Measurements from ENCODE around the gene DPCD. TPM values are rescaled to one million over a fixed set of nuclear protein-coding genes. Genes with fewer than 3 reads are reported as not detected.

The DPCD gene
- total RNA-seq, 1 experiment from 2014 or later = 20.3 TPM

DNA sequence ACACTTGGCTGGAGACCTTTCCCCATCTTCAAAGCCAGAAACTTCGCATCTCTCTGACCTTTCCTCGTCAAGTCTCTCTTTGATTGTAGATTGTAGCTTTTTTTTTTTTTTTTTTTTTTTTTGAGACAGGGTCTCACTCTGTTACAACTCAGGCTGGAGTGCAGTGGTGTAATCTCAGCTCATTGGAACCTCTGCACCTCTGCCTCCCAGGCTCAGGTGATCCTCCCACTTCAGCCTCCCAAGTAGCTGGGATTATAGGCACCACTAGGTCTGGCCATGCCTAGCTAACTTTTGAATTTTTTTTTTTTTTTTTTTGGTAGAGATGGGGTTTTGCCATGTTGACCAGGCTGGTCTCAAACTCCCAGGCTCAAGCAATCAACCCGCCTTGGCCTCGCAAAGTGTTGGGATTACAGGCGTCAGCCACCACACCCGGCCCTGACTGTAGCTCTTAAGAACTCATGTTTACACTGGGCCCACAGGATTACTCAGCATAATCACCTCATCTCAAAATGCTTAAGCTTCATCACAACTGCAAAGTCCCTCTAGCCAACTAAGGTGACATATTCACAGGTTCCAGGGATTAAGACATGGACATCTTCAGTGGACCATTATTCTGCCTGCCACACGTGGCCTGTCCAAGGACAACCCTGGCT lies 11.8 kb upstream of the DPCD start:
- peak in 1 of 2 experiments; percentile 36 for DNase-seq
- H3K9me3 ChIP-seq (ENCODE audit: insufficient read depth, low read depth) = no peaks in the 10 kb centered on the region
- H3K9me2 ChIP-seq (ENCODE audit: insufficient read depth) = no peaks in the 10 kb centered on the region
- H3K4me1 ChIP-seq (replicated peaks; ENCODE audit: insufficient read depth) = no peaks in the 10 kb centered on the region
- H3F3A ChIP-seq (ENCODE audit: insufficient read depth, low read depth) = no peaks in the 10 kb centered on the region
- H3K27ac ChIP-seq = no peak overlapping the region
- no TSS peak for BruUV-seq (replicated peaks)
- intact Hi-C loops (cut with micrococcal nuclease; ENCODE audit: unreplicated experiment) = loop anchor here (10.0 kb wide), 1 partner anchor 532 kb away; no protein-coding TSS in a partner anchor
- no peak overlapping the region for H2AFZ ChIP-seq
- H3K4me3 ChIP-seq = no peak overlapping the region
- POLR2A ChIA-PET (ENCODE audit: unreplicated experiment) = interaction anchor here (0.5 kb wide), 1 partner anchor 242 kb away, joined by 3 read pairs; no protein-coding TSS in a partner anchor
- no peaks in the 10 kb centered on the region for H4K20me1 ChIP-seq (ENCODE audit: insufficient read depth)
- H3K36me3 ChIP-seq (ENCODE audit: low read depth) = no peaks in the 10 kb centered on the region
- CTCF ChIA-PET = interaction anchor here (0.6 to 0.7 kb wide), 3 partner anchors 205 to 1054 kb away, joined by 3 to 10 read pairs (median 7); no protein-coding TSS in a partner anchor
- H3K4me2 ChIP-seq = no peak overlapping the region
- no peaks in the 10 kb centered on the region for H3K79me2 ChIP-seq (ENCODE audit: low read depth)
- no peak for TF ChIP-seq EZH2 (IDR thresholded peaks at IDR 0.05; ENCODE audit: low read depth)
- TF ChIP-seq, protein P1, sequence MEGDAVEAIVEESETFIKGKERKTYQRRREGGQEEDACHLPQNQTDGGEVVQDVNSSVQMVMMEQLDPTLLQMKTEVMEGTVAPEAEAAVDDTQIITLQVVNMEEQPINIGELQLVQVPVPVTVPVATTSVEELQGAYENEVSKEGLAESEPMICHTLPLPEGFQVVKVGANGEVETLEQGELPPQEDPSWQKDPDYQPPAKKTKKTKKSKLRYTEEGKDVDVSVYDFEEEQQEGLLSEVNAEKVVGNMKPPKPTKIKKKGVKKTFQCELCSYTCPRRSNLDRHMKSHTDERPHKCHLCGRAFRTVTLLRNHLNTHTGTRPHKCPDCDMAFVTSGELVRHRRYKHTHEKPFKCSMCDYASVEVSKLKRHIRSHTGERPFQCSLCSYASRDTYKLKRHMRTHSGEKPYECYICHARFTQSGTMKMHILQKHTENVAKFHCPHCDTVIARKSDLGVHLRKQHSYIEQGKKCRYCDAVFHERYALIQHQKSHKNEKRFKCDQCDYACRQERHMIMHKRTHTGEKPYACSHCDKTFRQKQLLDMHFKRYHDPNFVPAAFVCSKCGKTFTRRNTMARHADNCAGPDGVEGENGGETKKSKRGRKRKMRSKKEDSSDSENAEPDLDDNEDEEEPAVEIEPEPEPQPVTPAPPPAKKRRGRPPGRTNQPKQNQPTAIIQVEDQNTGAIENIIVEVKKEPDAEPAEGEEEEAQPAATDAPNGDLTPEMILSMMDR (conservative IDR thresholded peaks at IDR 0.05) = no peak
- no peaks in the 10 kb centered on the region for H3K27me3 ChIP-seq (ENCODE audit: insufficient read depth, low read depth)

DNA sequence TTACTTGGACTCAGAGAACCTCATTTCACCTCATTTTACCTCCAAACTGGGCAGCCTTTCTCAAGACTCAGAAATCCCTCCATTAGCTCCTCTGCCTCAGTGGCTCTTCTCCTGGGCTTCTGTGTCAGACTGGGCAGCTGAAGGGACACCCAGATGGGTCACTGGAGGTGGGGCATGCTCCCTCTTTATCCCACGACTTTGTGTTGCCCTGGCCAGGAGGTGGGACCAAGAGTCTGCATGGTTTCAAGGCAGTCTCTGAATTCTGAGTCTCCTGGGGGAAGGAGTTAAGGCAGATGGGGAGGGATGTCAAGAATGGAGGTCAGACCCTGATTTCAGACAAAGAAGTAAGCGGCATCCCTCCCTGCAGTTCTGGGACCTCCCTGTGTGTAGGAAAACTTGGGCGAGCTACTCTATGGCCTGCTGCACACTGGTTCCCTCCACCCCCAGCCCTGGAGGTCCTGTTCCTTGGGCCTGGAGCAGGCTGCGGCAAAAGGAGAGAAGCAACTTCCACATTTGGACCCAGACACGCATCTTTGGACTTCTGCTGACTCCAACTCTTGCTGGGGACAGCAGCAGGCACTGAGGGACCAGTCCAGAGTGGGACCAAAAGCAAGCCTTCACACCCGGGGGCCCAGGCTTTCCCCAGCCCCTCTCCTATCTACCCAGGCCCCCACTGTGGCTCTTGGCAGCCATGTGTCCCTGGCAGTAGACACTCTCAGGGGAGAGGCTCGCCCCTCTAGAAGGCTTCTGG lies 10.8 kb upstream of the DPCD start:
- DNase-seq = no peak
- H3F3A ChIP-seq (ENCODE audit: insufficient read depth, low read depth) = no peaks in the 10 kb centered on the region
- no peaks in the 10 kb centered on the region for H3K36me3 ChIP-seq (ENCODE audit: low read depth)
- BruUV-seq (replicated peaks) = no TSS peak
- no peaks in the 10 kb centered on the region for H3K9me3 ChIP-seq (ENCODE audit: insufficient read depth, low read depth)
- no peaks in the 10 kb centered on the region for H3K9me2 ChIP-seq (ENCODE audit: insufficient read depth)
- H3K27ac ChIP-seq = no peak overlapping the region
- no peaks in the 10 kb centered on the region for H4K20me1 ChIP-seq (ENCODE audit: insufficient read depth)
- H3K27me3 ChIP-seq (ENCODE audit: insufficient read depth, low read depth) = no peaks in the 10 kb centered on the region
- H3K79me2 ChIP-seq (ENCODE audit: low read depth) = no peaks in the 10 kb centered on the region
- POLR2A ChIA-PET (ENCODE audit: unreplicated experiment) = no interaction called here
- H3K4me3 ChIP-seq = no peak overlapping the region
- H3K4me2 ChIP-seq = no peak overlapping the region
- intact Hi-C loops (cut with micrococcal nuclease; ENCODE audit: unreplicated experiment) = loop anchor here (10.0 kb wide), 1 partner anchor 532 kb away; no protein-coding TSS in a partner anchor
- H2AFZ ChIP-seq = no peak overlapping the region
- no peaks in the 10 kb centered on the region for H3K4me1 ChIP-seq (replicated peaks; ENCODE audit: insufficient read depth)
- CTCF ChIA-PET = no interaction called here
- TF ChIP-seq, protein P1 (conservative IDR thresholded peaks at IDR 0.05) = no peak
- TF ChIP-seq EZH2 (IDR thresholded peaks at IDR 0.05; ENCODE audit: low read depth) = no peak

DNA sequence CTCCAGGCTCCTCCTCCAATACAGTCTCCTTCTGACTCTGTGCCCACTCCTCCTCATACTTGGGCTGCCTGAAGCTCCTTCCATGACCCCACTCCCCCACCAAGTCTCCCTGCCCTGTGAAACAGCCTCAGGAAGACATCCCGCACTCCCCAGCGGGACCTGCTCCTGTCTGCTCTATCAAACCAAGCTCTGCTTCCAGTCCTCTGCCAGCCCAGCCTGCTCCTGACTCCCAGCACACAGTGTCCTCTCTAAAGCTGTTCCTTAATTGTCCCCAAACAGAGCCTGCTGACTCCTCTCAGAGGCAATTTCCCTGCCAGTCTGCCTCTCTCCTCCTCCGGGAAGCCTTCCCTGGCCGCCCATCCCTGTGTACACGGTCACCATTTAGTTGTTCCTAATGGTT lies 9.9 kb upstream of the DPCD start:
- CTCF ChIA-PET = no interaction called here
- no peak overlapping the region for H3K4me2 ChIP-seq
- no peak for DNase-seq
- no peak overlapping the region for H3K27ac ChIP-seq
- no peak overlapping the region for H2AFZ ChIP-seq
- no peaks in the 10 kb centered on the region for H3K9me2 ChIP-seq (ENCODE audit: insufficient read depth)
- POLR2A ChIA-PET (ENCODE audit: unreplicated experiment) = interaction anchor here (0.6 kb wide), 1 partner anchor 10 kb away, joined by 3 read pairs; the partner anchor contains the start of genes DPCD and POLL
- H3K79me2 ChIP-seq (ENCODE audit: low read depth) = no peaks in the 10 kb centered on the region
- H3K9me3 ChIP-seq (ENCODE audit: insufficient read depth, low read depth) = no peaks in the 10 kb centered on the region
- intact Hi-C loops (cut with micrococcal nuclease; ENCODE audit: unreplicated experiment) = loop anchor here (10.0 kb wide), 1 partner anchor 533 kb away; no protein-coding TSS in a partner anchor
- no TSS peak for BruUV-seq (replicated peaks)
- TF ChIP-seq EZH2 (IDR thresholded peaks at IDR 0.05; ENCODE audit: low read depth) = no peak
- TF ChIP-seq, protein P1 (conservative IDR thresholded peaks at IDR 0.05) = no peak
- H3K27me3 ChIP-seq (ENCODE audit: insufficient read depth, low read depth) = no peaks in the 10 kb centered on the region
- no peaks in the 10 kb centered on the region for H4K20me1 ChIP-seq (ENCODE audit: insufficient read depth)
- no peaks in the 10 kb centered on the region for H3F3A ChIP-seq (ENCODE audit: insufficient read depth, low read depth)
- H3K36me3 ChIP-seq (ENCODE audit: low read depth) = no peaks in the 10 kb centered on the region
- H3K4me3 ChIP-seq = no peak overlapping the region
- no peaks in the 10 kb centered on the region for H3K4me1 ChIP-seq (replicated peaks; ENCODE audit: insufficient read depth)

All from PC-9 (cell line).